HG03175 (cell line): ENCODE results near the gene SLIT3.

Experiments
- ATAC-seq: cut with Tn5 transposase; IDR thresholded peaks from one replicate; pipeline ENCODE4 v1.9.1; 2021; ENCODE audit warnings: mild to moderate bottlenecking, moderate library complexity; ENCODE audit not compliant: unreplicated experiment

SLIT3 gene

DNA sequence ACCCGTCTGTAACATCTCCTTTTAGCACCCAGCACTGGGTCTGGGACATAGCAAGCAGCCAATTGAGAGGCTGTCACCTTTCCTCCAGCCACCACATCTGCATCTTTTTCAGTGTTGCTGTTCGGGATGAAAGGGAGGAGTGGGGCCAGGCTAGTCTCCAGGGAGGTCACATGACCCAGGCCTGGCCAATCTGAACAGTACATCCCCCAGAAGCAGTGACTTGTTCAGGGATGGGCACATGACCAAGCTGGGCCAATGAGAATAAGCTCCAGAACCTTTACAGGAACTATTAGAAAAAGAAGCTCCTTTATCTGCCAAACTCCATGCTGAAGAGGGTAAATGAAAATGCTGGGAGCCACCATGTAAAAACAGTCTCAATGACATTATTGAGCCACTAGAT, 359.0 kb downstream of the SLIT3 start:
- ATAC-seq = no peak

DNA sequence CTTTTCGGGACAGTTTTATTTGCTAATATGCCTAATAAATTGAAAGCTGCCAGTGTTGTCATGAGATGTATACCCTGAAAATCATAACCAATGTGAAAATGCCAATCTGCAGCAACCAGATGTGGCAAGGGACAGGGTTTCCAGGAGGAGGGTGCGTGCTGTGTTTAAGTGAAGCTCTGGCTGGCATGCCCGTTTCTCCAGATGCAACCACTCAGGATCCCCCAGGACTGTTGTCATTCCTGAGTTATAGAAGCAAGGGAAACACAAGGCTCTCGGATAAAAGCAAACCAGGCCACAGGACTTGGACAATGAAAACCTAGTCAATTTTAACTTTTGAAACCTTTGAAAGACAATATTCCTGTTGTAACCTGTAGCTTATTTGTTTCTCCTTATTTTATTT, 360.2 kb downstream of the SLIT3 start:
- no peak for ATAC-seq

GRCh38 chr5:168939887-168940544, 360.9 kb downstream of the SLIT3 start:
- no peak for ATAC-seq

DNA sequence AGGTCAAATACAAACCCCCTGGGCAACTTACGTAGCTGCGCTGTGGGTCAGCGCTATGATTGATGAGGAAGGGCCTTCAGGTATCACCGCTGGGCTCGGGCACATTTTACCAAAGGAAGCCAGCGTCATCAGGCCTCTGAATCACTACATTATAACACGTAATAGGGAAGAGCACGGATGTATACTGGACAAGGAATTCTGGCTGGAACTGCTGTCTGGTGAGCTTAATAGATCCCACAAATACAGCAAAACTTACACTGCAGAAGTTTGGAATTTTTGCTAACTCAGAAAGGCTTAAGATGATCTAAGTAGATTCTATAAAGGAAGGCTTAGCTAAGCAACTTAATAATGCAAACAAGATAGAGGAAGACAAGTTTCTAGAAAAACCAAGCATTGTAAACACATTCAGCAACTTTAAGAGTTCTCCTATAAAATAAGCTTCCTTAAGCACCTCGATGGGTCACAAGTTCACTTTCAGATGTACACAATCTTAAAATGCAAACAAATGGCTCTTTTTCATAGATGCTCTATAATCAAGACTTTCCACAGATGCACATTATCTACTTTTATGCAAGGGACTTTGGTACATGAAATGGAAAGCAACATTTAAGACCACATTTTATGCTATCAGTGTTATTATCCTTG, 361.7 kb downstream of the SLIT3 start:
- no peak for ATAC-seq

GRCh38 chr5:168936511-168936910, 364.4 kb downstream of the SLIT3 start:
- ATAC-seq = no peak

GRCh38 chr5:168935183-168935582, 365.8 kb downstream of the SLIT3 start:
- ATAC-seq = no peak

GRCh38 chr5:168934169-168934568, 366.8 kb downstream of the SLIT3 start:
- ATAC-seq = no peak

DNA sequence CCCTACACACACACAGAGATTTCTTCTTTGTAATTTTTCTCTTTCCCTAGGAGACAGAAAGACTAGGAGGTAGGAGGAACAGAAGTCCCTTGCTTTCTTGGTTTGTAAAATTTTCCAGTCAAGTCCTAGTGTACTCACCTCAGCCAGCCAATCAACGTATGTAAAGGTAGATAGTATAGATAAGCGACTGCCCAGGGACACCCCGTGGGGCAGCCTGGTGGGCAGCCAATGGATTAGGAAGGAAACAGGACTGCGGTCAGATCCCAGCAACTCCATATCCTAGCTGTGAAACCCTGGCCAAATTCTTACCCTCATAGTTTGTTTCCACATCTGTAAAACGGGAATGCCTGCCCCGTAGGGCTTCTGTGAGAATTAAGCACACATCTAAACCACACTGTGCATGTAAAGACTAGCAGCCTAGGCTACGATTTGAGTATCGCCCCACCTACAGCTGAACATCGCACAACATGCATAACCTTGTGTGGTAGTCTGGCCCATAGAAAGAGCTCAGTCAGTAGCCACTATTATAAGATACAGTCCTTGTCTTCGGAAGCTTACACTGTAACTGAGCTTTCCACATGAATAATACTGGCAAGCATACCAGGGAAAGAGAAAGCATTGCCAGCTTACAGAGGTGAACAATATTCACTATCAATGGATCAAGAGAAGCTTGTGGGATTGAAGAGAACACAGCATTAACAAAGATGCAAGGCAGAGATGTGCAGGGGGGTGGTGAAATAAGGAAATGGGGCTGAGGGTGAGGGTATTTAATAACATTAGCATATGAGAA, 368.3 kb downstream of the SLIT3 start:
- no peak for ATAC-seq

DNA sequence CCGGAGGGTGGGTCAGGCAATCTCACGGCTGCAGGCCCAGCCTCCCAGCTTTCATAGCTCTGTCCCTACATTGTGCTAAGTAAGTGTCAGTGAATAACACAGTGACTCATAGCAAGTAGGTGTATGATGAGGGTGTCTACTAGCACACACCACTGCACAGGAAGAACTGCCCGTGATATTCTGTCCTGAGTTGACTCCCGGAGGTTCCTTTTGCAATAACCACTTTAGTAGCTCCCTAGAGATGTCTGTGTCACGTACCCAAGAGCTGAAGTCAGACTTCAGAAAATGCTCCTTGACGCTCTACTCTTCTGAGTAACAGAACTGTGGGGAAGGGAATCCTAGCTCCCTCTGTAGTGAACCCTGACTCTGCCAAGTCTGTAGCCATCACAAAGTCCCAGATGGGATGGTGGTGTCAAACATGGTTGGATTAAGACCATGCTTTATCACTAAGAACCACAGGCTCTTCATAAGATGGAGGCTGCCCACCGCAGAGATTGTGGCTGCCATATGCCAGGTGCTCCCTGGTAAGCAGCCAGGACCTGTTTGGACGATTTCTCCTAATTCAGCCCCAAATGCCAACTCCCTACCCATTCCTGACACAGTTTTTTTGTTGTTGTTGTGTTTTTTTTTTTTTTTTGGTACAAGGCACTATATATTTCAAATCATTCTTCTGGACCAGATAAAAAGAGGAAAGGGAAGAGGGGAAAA, 369.1 kb downstream of the SLIT3 start:
- no peak for ATAC-seq

DNA sequence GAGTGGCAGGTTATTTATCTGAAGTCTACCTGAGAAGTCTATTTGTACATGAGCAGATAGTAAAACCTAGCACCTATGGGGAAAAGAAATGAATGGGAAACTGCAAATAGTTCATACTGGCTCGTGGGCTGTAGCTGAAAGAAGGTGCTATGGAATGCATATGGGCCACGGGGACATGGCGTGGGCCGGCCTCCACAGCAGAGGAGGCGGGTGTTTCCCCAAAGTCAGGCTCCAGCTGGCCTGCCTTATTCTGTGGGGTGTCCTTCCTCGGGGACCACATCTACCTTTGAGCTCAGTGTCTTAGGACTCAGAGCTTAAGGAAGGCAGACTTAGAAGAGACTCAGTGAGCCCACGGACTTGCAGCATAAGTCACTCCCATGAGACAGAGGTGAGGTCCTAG, 371.3 kb downstream of the SLIT3 start:
- no peak for ATAC-seq

- no peak for ATAC-seq
Measured at GRCh38 chr5:168925160-168925559, 375.8 kb downstream of the SLIT3 start.

GRCh38 chr5:168921147-168921866, 379.6 kb downstream of the SLIT3 start:
- no peak for ATAC-seq

DNA sequence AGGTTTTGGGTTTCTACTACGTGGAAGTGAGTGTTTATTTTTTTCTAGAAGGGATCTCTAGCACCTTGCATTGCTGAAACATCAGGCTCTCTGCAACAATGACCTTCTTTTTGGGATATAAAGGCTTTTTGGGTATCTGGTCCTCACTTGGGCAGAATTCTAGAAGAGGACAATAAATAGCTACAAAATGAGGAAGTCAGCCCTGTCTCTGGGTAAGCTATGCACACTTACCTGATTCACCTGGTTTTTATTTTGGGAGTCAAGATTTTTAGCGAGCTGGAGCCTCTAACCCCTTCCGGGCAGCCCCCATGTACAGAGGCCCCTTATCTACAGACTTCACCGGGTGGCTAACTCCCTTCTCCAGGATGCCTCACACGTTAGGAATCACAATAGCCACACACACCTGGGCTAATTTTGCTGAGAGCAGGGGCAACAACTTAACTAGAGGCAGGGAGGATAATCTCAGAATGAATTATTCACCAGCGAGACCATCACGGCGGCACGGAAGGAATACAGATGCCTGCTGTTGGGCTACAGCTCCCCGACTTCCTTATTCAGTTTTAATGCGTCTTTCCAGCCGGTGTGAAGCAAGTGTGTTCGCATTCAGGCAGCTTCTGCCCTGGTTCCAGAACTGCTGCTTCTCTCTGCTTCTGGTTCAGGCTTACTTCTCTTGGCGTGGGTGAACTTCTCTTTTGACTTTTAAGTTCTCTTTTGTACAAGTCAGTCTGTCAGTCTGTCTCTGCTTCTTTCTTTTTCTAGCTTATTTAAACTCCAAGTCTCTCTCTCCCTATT, 380.7 kb downstream of the SLIT3 start:
- no peak for ATAC-seq

- ATAC-seq = no peak
Measured at GRCh38 chr5:168917947-168918600, 382.9 kb downstream of the SLIT3 start.

GRCh38 chr5:168916852-168917251, 384.1 kb downstream of the SLIT3 start:
- ATAC-seq = no peak

DNA sequence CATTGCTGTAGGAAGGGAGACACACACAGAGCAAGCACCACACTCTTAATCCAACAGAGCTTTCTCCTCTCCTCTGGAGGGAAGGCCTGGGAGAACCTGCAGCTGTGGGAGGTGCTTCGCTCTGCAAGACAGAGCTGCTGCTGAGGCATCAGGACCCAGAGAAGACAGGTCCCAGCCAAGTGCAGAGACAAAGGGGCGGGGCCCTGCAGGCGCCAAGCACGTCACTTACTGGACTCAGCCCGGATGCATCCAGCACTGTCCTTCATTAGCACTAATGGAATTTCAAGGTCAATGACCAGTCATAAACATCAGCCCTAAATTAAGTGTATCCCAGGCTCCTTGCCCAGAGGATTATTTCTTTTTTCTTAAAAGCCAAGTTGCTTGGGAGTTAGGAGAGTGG, 384.7 kb downstream of the SLIT3 start:
- no peak for ATAC-seq

DNA sequence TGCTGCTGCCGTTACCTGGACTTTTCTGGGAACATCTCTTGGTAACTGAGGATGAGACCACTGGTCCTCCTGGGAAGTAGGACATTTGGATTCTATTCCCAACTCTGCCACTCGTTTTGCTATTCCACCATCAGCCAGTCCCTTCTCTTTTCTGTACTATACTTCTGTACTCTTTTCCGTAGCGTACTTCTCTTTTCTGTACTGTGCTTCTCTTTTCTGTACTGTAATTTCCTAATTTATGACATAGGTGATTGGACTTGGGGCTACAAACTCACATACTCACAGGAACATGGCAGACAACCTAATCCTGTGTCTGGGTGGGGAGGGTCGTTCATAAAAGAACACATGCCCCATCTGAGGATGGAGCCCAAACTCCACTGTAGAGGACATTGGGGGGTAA, 386.4 kb downstream of the SLIT3 start:
- ATAC-seq = no peak

- ATAC-seq = no peak
Measured at GRCh38 chr5:168910874-168911273, 390.1 kb downstream of the SLIT3 start.

GRCh38 chr5:168908207-168908606, 392.7 kb downstream of the SLIT3 start:
- no peak for ATAC-seq
